Measurements from ENCODE around the gene THSD4. TPM values are rescaled to one million over a fixed set of nuclear protein-coding genes. Genes with fewer than 3 reads are reported as not detected.

Gene THSD4
- total and polyA plus RNA-seq, 7 donors = 0.21 to 3.1 (median 1.8) TPM

DNA sequence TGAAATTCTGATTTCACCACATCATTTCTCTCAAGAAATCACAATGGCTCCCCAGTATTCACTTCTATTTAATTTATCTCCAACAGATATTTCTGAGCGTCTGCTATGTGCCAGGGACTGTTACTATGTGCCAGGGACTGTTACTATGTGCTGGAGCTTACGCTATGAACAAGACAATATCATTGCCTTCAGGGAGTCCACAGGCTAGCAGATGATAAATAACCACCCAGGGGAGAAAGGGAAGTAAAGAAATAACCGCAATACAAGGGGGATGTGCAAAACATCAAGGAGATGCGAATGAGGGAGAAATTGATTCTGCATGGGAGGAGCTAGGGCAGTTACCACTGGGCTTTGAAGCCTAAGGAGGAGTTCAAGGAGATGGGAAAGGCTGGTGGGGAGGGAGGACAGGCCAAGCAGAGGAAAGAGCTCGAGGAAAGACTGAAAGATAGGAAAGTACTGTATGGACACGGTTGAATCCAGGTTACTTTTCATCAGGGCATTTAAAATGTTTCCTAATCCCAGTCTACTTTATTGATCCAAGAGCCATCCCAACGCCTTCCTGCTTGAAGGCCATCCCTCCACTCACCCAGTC is 2.5 kb downstream of the THSD4 start:
- Histone ChIP-seq H3K36me3 (ENCODE audit: insufficient read depth in 1 of 2, low read depth in 1 of 2) (no peaks in the 10 kb centered on the region), H3K27me3 (ENCODE audit: insufficient read depth in 3 of 3, low read length in 2 of 3) (no peaks in the 10 kb centered on the region), H3K4me3 (no peak overlapping the region), H3K27ac (no peak overlapping the region), H3K4me1 (peaks cover 11% of the 10 kb centered on the region), H3K9me3 (no peaks in the 10 kb centered on the region)
- DNase-seq (no peak), ATAC-seq (no peak)
- 79 to 87% (median 84%) methylated on average over 7 of the region's 7 CpGs for WGBS, 3 donors
- TF ChIP-seq, protein P1, sequence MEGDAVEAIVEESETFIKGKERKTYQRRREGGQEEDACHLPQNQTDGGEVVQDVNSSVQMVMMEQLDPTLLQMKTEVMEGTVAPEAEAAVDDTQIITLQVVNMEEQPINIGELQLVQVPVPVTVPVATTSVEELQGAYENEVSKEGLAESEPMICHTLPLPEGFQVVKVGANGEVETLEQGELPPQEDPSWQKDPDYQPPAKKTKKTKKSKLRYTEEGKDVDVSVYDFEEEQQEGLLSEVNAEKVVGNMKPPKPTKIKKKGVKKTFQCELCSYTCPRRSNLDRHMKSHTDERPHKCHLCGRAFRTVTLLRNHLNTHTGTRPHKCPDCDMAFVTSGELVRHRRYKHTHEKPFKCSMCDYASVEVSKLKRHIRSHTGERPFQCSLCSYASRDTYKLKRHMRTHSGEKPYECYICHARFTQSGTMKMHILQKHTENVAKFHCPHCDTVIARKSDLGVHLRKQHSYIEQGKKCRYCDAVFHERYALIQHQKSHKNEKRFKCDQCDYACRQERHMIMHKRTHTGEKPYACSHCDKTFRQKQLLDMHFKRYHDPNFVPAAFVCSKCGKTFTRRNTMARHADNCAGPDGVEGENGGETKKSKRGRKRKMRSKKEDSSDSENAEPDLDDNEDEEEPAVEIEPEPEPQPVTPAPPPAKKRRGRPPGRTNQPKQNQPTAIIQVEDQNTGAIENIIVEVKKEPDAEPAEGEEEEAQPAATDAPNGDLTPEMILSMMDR (IDR thresholded peaks at IDR 0.05) = no peak
- intact Hi-C loops (cut with DNase I) = loop anchor here in 1 of 2 donors (5.0 kb wide), 2 partner anchors 94 to 214 kb away; no protein-coding TSS in a partner anchor

GRCh38 chr15:71118345-71118744 is 3.1 kb downstream of the THSD4 start:
- Histone ChIP-seq H3K4me3 (no peak overlapping the region), H3K27ac (no peak overlapping the region), H3K36me3 (ENCODE audit: insufficient read depth in 1 of 2, low read depth in 1 of 2) (no peaks in the 10 kb centered on the region), H3K27me3 (ENCODE audit: insufficient read depth in 3 of 3, low read length in 2 of 3) (no peaks in the 10 kb centered on the region), H3K9me3 (no peaks in the 10 kb centered on the region), H3K4me1 (peaks cover 16% of the 10 kb centered on the region)
- no peak for ATAC-seq
- 87 to 96% (median 96%) methylated on average over 5 of the region's 5 CpGs for WGBS, 3 donors
- DNase-seq = no peak
- TF ChIP-seq, protein P1 (IDR thresholded peaks at IDR 0.05) = no peak
- intact Hi-C loops (cut with DNase I) = loop anchor here in 1 of 2 donors (5.0 kb wide), 2 partner anchors 94 to 214 kb away; no protein-coding TSS in a partner anchor

GRCh38 chr15:71118881-71119632 is 3.8 kb downstream of the THSD4 start:
- H3K4me1 ChIP-seq = peaks cover 20% of the 10 kb centered on the region
- intact Hi-C loops (cut with DNase I) = loop anchor here in 1 of 2 donors (5.0 kb wide), 2 partner anchors 93 to 213 kb away; no protein-coding TSS in a partner anchor

GRCh38 chr15:71120428-71120944 is 5.2 kb downstream of the THSD4 start:
- intact Hi-C loops (cut with DNase I) = loop anchor here in 1 of 2 donors (5.0 kb wide), 1 partner anchor 207 kb away; no protein-coding TSS in a partner anchor

More at GRCh38 chr15:71118881-71119632, 3.8 kb downstream of the THSD4 start:
- Histone ChIP-seq H3K36me3 (ENCODE audit: insufficient read depth in 1 of 2, low read depth in 1 of 2) (no peaks in the 10 kb centered on the region), H3K27me3 (ENCODE audit: insufficient read depth in 3 of 3, low read length in 2 of 3) (no peaks in the 10 kb centered on the region), H3K27ac (no peak overlapping the region), H3K4me3 (no peak overlapping the region), H3K9me3 (no peaks in the 10 kb centered on the region)
- DNase-seq (no peak), ATAC-seq (no peak)
- TF ChIP-seq, protein P1 (IDR thresholded peaks at IDR 0.05) = no peak
- WGBS, 3 donors = 92 to 97% (median 92%) methylated on average over 11 of the region's 11 CpGs

More at GRCh38 chr15:71120428-71120944, 5.2 kb downstream of the THSD4 start:
- peaks cover 20% of the 10 kb centered on the region for H3K4me1 ChIP-seq
- no peaks in the 10 kb centered on the region for H3K27me3 ChIP-seq (ENCODE audit: insufficient read depth in 3 of 3, low read length in 2 of 3)
- no peak overlapping the region for H3K27ac ChIP-seq
- H3K4me3 ChIP-seq = no peak overlapping the region
- no peak for DNase-seq
- no peaks in the 10 kb centered on the region for H3K9me3 ChIP-seq
- H3K36me3 ChIP-seq (ENCODE audit: insufficient read depth in 1 of 2, low read depth in 1 of 2) = no peaks in the 10 kb centered on the region
- 66 to 81% (median 73%) methylated on average over 8 of the region's 8 CpGs for WGBS, 3 donors
- TF ChIP-seq, protein P1 (IDR thresholded peaks at IDR 0.05) = no peak
- ATAC-seq = no peak
